ENCODE data around the gene TFF1.
A peak's percentile ranks its signal among the peaks of the same experiment; 100 is the strongest.

Gene TFF1

GRCh38 chr21:42340187-42341050 lies 25.9 kb downstream of the TFF1 start:
- DNase-seq, result no peak

DNA sequence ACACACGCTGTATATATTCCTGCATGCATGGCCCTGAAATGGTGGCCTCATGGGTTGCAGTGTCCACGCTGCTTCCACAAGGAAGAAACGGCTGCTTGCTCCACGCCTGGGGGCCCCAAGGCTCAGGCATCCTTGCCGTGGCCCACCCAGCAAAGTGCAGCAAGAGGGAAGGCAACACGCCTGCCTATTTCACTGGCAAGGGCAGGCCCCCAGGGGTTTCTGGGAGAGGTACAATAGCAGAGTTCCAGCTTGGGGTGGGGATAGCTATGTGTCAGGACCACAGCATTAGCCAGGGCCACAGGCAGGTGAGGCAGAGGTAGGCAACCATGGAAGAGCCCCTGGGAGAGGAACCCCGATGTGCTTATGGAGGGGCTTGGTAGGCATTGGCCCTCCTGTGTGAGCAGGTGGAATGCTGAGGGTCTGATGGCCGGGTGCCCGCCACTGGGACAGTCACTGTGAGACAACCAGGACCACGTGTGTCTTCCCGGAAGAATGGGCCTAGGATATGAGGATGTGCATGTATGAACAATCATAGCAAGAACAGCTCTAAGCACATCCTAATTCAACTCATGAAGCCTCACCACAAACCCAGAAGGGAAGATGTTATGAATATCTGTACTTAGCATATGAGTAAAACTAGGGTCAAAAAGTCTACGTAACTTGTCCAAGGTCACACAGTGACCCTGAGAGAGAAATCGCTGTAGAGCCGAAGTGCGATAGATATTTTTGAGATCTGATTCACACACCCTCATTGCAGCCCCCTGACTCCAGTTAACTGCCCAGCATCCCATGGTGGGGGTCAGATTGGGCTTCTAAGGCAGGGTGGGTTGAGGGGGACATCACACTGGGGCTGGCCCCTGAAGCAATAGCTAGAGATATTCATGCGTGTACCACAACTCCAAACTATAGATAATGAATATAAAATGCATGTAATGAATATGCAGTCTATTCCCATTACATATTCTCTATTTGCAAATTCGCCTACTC lies 27.3 kb downstream of the TFF1 start:
- DNase-seq, result no peak

DNA sequence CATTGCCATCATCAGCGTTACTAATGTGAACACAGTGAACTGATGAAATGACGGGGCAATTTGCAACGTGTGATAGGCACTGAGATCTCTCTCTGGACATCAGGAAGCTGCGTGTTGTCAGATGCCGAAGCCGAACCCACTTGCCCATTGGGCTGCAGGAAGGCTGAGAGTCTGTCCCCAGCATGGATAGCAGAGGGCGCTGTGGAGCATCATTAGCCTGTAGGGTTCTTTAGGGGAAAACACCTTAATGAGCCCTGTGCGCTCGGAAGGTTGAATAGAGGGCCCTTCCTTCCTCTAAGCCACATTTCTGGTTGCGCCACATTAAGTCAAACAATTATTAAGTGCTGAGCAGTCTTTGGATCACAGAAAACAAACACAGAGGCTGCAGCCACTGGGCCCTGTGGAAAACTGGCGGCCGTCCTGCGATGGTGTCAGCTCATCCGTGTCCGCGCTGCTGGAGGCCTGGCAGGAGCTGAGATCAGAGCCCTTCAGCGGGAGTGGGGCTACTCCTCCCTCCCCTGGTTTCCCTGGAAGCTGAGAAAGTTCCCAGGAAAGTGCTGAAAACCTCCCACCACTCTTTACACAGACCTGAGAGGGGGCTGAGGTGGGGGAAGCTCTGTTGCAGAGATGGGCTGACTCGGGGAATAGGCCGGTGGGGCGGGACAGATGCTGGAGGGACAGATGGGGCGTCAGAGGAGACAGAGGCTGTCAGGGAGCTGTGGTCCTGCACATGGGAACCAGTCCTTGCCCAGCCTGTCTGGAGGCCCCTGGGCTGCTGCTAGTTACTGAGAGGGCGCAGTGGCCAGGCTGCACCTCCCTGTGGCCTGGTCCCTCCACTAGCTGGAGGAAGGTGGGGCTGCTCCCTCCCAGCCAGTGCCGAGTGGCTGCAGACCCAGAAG lies 28.3 kb downstream of the TFF1 start:
- peak; percentile 62 for DNase-seq

- no peak for DNase-seq
Observed at GRCh38 chr21:42337276-42337675, 29.1 kb downstream of the TFF1 start.

- DNase-seq, result peak; percentile 30
Observed at GRCh38 chr21:42336054-42336453, 30.3 kb downstream of the TFF1 start.

DNA sequence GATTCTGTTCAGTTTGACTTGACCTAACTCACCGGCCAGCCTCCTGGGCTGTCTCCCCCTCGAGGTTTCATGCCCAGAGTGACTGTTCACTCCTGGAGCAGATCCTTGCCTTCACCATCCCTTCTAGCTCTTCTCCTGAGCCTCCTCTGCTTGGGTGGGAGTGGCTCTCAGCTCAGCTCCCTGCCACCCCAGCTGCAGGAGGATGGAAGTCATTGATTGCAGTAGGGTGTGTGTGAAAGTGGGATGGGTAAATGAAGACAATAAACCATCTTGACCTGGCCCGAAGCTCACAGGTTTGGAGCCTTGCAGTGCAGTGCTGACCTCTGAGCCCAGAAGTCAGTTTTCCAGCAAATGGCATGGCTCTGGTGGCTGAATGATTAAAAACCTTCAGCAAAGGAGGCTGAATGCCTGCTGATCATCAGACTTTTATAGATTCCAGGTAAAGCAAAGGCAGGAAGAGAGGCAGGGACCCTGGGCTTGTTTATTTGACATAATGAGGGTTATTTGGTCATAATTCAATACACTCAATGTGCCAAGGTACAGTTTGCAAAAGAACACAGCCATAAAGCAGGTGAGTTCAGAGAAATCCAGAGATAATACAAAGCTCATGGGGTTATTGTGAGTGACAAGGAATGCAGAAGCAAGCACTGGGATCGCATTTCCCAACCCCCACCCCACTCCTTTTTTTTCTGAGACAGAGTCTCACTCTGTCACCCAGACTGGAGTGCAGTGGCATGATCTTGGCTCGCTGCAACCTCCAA lies 33.6 kb downstream of the TFF1 start:
- DNase-seq, result no peak

GRCh38 chr21:42331660-42332059 lies 34.7 kb downstream of the TFF1 start:
- DNase-seq, result no peak

- no peak for DNase-seq
Observed at GRCh38 chr21:42330380-42331371, 35.7 kb downstream of the TFF1 start.

DNA sequence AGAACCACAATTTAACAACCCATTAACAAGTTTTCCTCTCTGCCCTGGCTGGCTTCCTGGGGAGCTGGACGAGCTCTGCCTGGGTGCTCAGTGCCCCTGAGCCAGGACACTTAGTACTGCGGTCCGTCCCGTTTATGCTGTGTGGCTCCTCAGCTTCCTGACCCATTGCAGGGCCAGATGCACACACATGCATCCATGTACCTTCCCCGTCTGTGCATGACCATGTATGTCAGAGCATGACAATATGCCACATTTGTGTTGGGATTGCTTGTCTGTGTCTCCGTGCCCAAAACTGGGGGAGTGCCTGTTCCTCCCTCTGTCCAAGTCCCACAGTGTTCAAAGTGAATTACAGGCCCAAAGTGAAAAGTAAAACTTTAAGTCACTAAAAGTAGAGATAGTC lies 41.4 kb downstream of the TFF1 start:
- no peak for DNase-seq

DNA sequence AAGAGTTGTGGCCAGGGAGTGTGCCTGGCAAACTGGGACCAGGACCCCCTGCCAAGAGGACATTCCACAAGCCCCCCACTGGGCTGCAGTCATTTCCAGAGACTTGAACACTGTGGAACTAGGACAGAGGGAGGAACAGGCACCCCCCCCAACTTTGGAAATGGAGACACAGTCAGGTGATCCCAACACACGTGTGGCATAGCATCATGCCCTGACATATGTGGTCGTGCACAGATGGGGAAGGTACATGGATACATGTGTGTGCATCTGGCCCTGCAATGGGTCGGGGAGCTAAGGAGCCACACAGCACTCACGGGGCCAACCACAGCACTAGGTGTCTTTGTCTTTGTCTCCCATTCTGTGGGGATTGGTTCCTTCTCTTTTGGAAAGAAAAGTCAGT lies 44.5 kb downstream of the TFF1 start:
- DNase-seq, result no peak

- DNase-seq, result no peak
Observed at GRCh38 chr21:42321231-42321630, 45.1 kb downstream of the TFF1 start.

GRCh38 chr21:42320791-42321190 lies 45.5 kb downstream of the TFF1 start:
- no peak for DNase-seq

GRCh38 chr21:42319851-42320572 lies 46.3 kb downstream of the TFF1 start:
- DNase-seq, result no peak

DNA sequence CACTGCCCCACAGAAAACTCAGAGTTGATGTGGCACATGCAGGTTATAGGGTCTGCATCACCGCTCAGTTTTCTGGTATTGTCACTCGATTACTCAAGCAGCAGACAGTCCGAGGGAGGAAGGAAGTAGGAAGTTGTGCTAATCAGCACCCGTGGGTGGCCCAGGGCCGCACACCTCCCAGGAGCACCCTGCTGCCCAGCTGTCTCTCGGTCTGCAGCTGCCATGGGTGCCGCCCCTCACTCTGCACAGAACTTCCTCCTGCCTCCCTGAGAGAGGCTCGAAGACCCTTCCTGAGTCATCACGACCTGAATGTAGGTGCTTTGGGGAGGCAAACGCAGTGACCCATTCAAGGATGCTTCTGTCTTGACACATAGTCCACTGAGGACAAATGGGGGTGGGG lies 47.0 kb downstream of the TFF1 start:
- DNase-seq, result no peak

GRCh38 chr21:42317826-42318746 lies 48.2 kb downstream of the TFF1 start:
- no peak for DNase-seq

DNA sequence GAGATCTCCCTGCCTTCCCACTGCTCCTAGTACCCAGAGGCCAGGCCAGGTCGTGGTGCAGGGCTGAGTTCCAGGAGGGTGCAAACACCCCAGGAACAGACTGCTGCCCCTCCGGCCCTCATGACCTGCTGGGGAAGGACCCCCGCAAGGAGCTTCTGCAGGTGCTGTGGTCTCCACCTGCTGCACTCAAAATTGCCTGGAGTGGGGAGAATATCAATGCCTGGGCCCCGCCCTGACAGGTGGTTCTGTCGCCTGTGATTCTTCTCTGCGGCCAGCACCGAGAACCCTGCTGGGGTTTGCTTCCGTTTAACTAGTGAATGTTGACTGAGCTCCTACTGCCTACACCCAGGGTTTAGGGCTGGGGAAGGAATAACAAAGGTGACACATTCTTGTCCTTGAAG lies 49.0 kb downstream of the TFF1 start:
- no peak for DNase-seq

GRCh38 chr21:42316891-42317290 lies 49.4 kb downstream of the TFF1 start:
- DNase-seq, result no peak

- no peak for DNase-seq
Observed at GRCh38 chr21:42315296-42315891, 50.9 kb downstream of the TFF1 start, which contains the start of gene TFF3. Gene TFF3 (minus strand): TSS chr21:42315409. CDS start chr21:42315374, 35 bp downstream.

Measured in NCI-H2227 treated with DMSO at 0.1 percent for 48 hours (cell line).